Stimulated activated CD4-positive, alpha-beta T cell treated with anti-CD3 and anti-CD28 coated beads, Interleukin-2, amount 100 ng/mL, for 48 hours (primary cell): ENCODE results near the gene CACNG7.

Source experiments
- DNase-seq, 2 donors: peaks; one replicate each; pipeline ENCODE4 v3.0.0-alpha.2; 2020

CACNG7 gene

DNA sequence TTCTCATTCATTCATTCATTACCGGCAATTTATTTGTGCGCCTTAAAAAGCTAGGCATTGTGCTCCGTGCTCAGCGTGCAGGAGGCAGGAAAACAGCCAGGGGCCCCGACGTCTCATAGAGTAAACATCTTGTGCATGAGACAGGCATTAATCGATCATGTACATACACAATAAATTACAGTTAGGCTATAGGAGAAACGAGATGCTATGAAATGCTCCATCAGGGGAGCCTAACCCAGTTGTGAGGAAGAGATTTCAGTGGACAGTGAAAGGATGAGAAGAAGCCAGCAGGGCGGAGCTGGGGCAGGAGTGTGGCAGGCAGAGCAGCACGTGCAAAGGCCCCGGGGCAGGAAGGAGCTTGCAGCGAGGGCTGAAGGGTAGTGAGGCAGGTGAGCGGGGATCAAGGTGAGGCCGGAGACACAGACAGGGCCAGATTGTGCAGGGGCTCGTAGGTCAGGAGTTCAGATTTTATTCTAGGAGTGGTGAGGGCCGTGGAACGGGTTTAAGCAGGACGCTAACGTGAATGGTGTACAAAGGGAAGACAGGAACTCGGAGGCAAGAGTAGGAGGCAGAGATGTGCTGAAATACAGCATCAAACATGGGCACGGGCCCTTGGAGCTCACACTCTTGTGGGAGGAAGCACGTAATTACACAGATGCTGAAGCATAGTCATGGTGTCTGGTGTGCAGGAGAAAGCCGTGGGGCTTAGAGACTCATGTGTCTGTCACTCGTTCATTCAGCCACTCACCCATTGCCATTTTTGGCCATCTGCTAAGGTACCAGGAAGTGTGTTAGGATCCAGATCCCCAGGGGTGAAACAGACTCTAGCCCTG lies 74.6 kb downstream of the CACNG7 start:
- no peak for DNase-seq

DNA sequence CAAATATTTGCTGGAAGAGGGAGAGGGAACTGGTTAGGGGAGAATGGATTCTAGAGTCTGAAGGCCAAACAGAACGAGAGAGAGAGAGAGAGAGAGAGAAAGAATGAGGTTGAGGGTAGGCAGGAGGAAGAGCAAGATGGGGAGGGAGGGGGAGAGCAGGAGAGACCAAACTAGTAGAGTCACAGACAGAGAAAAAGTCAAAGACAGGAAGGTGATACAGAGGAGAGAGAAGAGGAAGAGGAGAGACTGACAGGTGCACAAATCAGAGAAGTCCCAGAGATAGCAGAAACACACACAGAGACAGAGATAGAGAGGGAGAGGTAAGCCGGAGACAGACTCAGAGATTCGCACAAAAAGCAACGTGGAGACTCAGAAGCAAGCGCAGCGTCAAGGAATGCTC lies 76.8 kb downstream of the CACNG7 start:
- DNase-seq = no peak

DNA sequence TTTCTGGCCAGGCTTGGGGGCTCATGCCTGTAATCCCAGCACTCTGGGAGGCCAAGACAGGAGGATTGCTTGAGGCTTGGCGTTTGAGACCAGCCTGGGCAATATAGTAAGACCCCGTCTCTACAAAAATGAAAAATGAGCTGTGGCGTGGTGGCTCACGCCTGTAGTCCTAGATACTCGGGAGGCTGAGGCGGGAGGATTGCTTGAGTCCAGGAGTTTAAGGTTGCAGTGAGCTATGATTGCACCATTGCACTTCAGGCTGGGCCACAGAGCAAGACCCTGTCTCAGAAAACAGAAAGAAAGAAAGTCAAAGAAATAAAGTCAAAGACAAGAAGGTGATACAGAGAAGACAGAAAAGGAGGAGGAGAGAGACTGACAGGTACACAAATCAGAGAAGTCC lies 79.9 kb downstream of the CACNG7 start:
- no peak for DNase-seq

DNA sequence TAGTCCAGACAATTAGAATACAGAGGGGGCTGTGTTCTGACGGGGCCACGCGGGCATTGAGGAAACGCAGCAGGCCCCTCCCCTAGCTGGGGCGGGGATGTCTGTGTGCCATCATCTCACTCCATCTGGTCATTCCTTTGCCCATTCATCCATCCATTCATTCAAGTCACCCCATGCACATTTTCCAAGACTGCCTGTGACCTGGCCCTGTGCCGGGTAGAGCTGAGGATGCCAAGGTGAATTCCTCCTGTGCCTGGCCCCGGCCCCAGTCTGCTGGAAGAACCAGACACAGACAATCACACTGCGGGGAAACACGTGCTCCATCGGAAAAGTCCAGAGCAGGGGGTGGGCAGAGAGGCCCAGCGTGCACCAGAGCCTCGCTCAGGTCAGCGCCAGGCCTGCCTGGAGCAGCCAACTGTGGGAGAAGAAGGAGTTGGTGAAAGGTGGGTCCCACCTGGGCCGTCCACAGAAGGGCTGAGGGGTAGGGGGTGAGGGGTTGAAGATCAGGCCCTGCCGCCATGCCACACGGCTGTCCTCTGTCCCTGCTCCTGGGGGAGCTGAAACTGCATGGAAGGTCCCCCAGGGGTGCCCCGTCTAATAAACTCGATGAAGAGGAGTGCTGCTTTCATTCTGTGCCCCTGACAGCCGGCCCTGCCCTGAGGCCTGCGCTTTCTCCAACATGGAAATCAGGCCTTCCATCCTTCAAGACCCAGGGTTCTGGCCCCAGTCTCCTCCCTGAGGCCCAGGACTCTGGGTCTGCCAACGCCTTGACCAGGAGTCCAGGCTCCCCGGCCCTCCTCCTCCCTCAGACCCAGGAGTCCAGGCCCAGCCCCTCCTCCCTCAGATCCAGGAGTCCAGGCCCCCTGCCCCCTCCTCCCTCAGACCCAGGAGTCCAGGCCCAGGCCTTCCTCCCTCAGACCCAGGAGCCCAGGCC lies 80.8 kb downstream of the CACNG7 start:
- no peak for DNase-seq

DNA sequence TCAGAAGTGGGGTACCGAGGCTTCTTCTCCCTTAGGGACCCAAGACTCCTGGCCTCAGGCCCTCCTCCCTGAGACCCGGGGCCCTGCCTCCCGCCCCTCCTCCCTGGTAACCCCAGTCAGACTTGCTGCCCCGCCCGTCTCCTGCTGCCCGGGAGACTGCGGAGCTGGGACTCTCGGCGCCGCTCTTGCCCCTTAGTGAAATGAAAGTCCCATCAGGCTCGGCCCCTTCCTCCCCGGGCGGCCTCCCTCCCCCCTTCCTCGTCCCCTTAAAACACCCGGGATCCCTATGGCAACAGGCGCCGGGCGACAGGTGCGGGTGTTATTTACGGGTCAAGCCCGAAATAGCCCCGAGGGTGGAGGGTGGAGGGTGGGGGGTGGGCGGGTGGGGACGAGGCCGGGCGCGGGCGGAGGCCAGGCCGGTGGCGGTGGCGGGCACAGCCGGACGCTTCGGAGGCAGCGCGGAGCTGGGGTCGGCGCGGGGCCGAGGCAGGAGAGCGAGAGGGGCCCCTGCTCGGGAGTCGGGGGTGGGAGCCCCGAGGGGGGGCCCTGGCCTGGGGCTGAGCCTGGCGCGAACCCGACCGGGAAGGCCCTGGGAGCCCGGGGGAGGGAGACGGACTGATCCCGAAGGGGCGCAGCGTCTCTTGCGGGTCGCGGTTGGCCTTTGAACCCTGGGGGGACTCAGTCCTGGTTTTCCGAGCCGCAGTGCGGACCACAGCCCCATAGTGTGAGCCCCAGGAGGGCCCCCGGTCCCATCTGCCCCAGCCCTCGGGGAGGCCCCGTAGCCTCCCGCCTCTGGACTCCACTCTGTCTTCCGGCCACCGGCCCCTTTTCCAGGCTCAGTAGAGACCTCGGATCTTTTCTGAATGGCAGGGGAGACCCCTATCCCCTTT lies 82.4 kb downstream of the CACNG7 start, which contains the start of gene CACNG6:
CACNG6 (plus strand) TSS at position 414 of the 890 bp plus-strand sequence. CDS start 1,241 bp downstream, outside the sequence.
- DNase-seq = no peak

DNA sequence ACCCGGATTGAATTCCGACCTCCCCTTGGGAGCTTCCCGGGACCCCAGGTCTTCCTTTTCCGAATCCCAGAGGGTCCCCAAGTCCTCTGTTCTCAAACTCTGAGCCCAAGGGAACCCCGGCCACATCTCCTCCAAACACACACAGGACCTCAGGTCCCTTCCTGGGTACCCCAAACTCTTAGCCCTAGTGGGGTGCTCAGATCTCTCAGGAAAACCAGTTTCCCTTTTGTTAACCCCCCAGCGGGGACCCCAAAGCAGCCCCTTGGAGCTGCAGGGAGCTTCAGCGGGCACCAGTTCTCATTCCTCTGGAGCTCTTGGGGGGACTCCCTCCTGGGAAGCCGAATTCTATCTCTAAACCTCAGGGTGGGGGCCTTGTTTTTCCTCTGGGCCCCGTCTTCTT lies 83.1 kb downstream of the CACNG7 start:
- DNase-seq = no peak

DNA sequence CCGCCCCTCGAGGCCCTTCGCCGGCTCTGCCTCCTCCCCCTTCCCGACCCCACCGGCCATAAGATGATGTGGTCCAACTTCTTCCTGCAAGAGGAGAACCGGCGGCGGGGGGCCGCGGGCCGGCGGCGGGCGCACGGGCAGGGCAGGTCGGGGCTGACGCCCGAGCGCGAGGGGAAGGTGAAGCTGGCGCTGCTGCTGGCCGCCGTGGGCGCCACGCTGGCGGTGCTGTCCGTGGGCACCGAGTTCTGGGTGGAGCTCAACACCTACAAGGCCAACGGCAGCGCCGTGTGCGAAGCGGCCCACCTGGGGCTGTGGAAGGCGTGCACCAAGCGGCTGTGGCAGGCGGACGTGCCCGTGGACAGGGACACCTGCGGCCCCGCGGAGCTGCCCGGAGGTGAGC lies 83.7 kb downstream of the CACNG7 start:
- DNase-seq = no peak

DNA sequence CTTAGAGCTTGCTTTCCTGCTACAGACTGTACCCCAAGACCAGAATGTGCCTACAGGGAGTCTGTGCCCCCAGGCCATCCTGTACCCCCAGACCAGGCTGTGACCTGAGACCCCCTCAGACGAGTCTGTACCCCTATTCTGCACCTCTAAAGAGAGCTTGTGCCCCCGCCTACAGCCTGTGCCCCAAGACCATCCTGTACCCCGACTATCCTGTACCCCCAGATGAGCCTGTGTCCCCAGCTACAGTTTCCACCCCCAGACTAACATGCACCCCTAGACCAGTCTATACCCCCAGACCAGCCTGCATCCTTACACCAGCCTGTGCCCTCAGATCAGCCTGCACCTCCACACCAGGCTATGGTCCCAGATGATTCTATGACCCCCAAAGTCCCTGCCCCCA lies 84.4 kb downstream of the CACNG7 start:
- DNase-seq = no peak
